ENCODE measurements around the gene NTSR2.
"Not testable (repeated sequence)": the region's sequence is repeated elsewhere in the genome, so short reads cannot be mapped to it uniquely, and the experiment has no call there.

The NTSR2 gene

GRCh38 chr2:11665510-11666362, 4.3 kb downstream of the NTSR2 start:
- Histone ChIP-seq H3K27me3 (ENCODE audit: control insufficient read depth in 1 of 2, insufficient read depth in 2 of 2, low read length in 2 of 2) (peaks cover 10 to 11% of the 10 kb centered on the region in 2 donors), H3K9me3 (ENCODE audit: control insufficient read depth in 2 of 2, low read length in 2 of 2) (peaks cover 0 to 6% of the 10 kb centered on the region in 2 donors), H3K36me3 (ENCODE audit: control insufficient read depth in 2 of 2, insufficient read depth in 2 of 2, low read length in 2 of 2) (no peaks in the 10 kb centered on the region)

GRCh38 chr2:11665028-11665427, 5.0 kb downstream of the NTSR2 start:
- H3K27ac ChIP-seq (ENCODE audit: low read length), result no peak overlapping the region
- no peak overlapping the region for H3K9ac ChIP-seq (ENCODE audit: low read length in 2 of 2)
- peaks cover 7% of the 10 kb centered on the region for H3K4me1 ChIP-seq (ENCODE audit: control insufficient read depth, insufficient read depth, low read length)
- no peak overlapping the region for H3K4me3 ChIP-seq (ENCODE audit: low read length in 2 of 2)
- no peaks in the 10 kb centered on the region for H3K36me3 ChIP-seq (ENCODE audit: control insufficient read depth in 2 of 2, insufficient read depth in 2 of 2, low read length in 2 of 2)
- peaks cover 10 to 13% of the 10 kb centered on the region in 2 donors for H3K27me3 ChIP-seq (ENCODE audit: control insufficient read depth in 1 of 2, insufficient read depth in 2 of 2, low read length in 2 of 2)
- peaks cover 0 to 6% of the 10 kb centered on the region in 2 donors for H3K9me3 ChIP-seq (ENCODE audit: control insufficient read depth in 2 of 2, low read length in 2 of 2)

More at GRCh38 chr2:11665510-11666362, 4.3 kb downstream of the NTSR2 start:
- Histone ChIP-seq H3K27ac (ENCODE audit: low read length) (no peak overlapping the region), H3K9ac (ENCODE audit: low read length in 2 of 2) (no peak overlapping the region), H3K4me1 (ENCODE audit: control insufficient read depth, insufficient read depth, low read length) (peaks cover 10% of the 10 kb centered on the region), H3K4me3 (ENCODE audit: low read length in 2 of 2) (no peak overlapping the region)

- H3K27me3 ChIP-seq (ENCODE audit: control insufficient read depth in 1 of 2, insufficient read depth in 2 of 2, low read length in 2 of 2), result peaks cover under 1 to 17% of the 10 kb centered on the region in 2 donors
These were observed 6.6 kb downstream of the NTSR2 start for GRCh38 chr2:11663427-11663826.

GRCh38 chr2:11662882-11663281, 7.1 kb downstream of the NTSR2 start:
- no peaks in the 10 kb centered on the region for H3K4me1 ChIP-seq (ENCODE audit: control insufficient read depth, insufficient read depth, low read length)
- no peak overlapping the region for H3K4me3 ChIP-seq (ENCODE audit: low read length in 2 of 2)
- H3K36me3 ChIP-seq (ENCODE audit: control insufficient read depth in 2 of 2, insufficient read depth in 2 of 2, low read length in 2 of 2), result no peaks in the 10 kb centered on the region
- H3K27ac ChIP-seq (ENCODE audit: low read length), result no peak overlapping the region
- peaks cover 0 to 17% of the 10 kb centered on the region in 2 donors for H3K27me3 ChIP-seq (ENCODE audit: control insufficient read depth in 1 of 2, insufficient read depth in 2 of 2, low read length in 2 of 2)
- no peak overlapping the region for H3K9ac ChIP-seq (ENCODE audit: low read length in 2 of 2)
- H3K9me3 ChIP-seq (ENCODE audit: control insufficient read depth in 2 of 2, low read length in 2 of 2), result peaks cover 0 to 6% of the 10 kb centered on the region in 2 donors

More at GRCh38 chr2:11663427-11663826, 6.6 kb downstream of the NTSR2 start:
- Histone ChIP-seq H3K4me3 (ENCODE audit: low read length in 2 of 2) (no peak overlapping the region), H3K36me3 (ENCODE audit: control insufficient read depth in 2 of 2, insufficient read depth in 2 of 2, low read length in 2 of 2) (no peaks in the 10 kb centered on the region), H3K9ac (ENCODE audit: low read length in 2 of 2) (no peak overlapping the region), H3K9me3 (ENCODE audit: control insufficient read depth in 2 of 2, low read length in 2 of 2) (peaks cover 0 to 6% of the 10 kb centered on the region in 2 donors), H3K4me1 (ENCODE audit: control insufficient read depth, insufficient read depth, low read length) (no peaks in the 10 kb centered on the region), H3K27ac (ENCODE audit: low read length) (no peak overlapping the region)

GRCh38 chr2:11661891-11662435, 8.0 kb downstream of the NTSR2 start:
- Histone ChIP-seq H3K9me3 (ENCODE audit: control insufficient read depth in 2 of 2, low read length in 2 of 2) (peaks cover 0 to 6% of the 10 kb centered on the region in 2 donors), H3K27me3 (ENCODE audit: control insufficient read depth in 1 of 2, insufficient read depth in 2 of 2, low read length in 2 of 2) (peaks cover 0 to 18% of the 10 kb centered on the region in 2 donors), H3K36me3 (ENCODE audit: control insufficient read depth in 2 of 2, insufficient read depth in 2 of 2, low read length in 2 of 2) (no peaks in the 10 kb centered on the region), H3K4me3 (ENCODE audit: low read length in 2 of 2) (no peak overlapping the region), H3K9ac (ENCODE audit: low read length in 2 of 2) (no peak overlapping the region), H3K4me1 (ENCODE audit: control insufficient read depth, insufficient read depth, low read length) (no peaks in the 10 kb centered on the region), H3K27ac (ENCODE audit: low read length) (no peak overlapping the region)

- not testable (repeated sequence) for H3K4me3 ChIP-seq (ENCODE audit: low read length in 2 of 2); H3K4me1 ChIP-seq (ENCODE audit: control insufficient read depth, insufficient read depth, low read length); H3K27ac ChIP-seq (ENCODE audit: low read length); H3K9me3 ChIP-seq (ENCODE audit: control insufficient read depth in 2 of 2, low read length in 2 of 2); H3K9ac ChIP-seq (ENCODE audit: low read length in 2 of 2); H3K36me3 ChIP-seq (ENCODE audit: control insufficient read depth in 2 of 2, insufficient read depth in 2 of 2, low read length in 2 of 2)
- H3K27me3 ChIP-seq (ENCODE audit: control insufficient read depth in 1 of 2, insufficient read depth in 2 of 2, low read length in 2 of 2), result peaks cover 0 to 17% of the 10 kb centered on the region in 2 donors
These were observed 9.6 kb downstream of the NTSR2 start for GRCh38 chr2:11660396-11660795.

- no peak overlapping the region for H3K9ac ChIP-seq (ENCODE audit: low read length in 2 of 2)
- peaks cover 0 to 6% of the 10 kb centered on the region in 2 donors for H3K9me3 ChIP-seq (ENCODE audit: control insufficient read depth in 2 of 2, low read length in 2 of 2)
- no peak overlapping the region for H3K4me3 ChIP-seq (ENCODE audit: low read length in 2 of 2)
- H3K27me3 ChIP-seq (ENCODE audit: control insufficient read depth in 1 of 2, insufficient read depth in 2 of 2, low read length in 2 of 2), result peaks cover 0 to 13% of the 10 kb centered on the region in 2 donors
- no peak overlapping the region for H3K27ac ChIP-seq (ENCODE audit: low read length)
- H3K36me3 ChIP-seq (ENCODE audit: control insufficient read depth in 2 of 2, insufficient read depth in 2 of 2, low read length in 2 of 2), result no peaks in the 10 kb centered on the region
- no peaks in the 10 kb centered on the region for H3K4me1 ChIP-seq (ENCODE audit: control insufficient read depth, insufficient read depth, low read length)
These were observed 10.1 kb downstream of the NTSR2 start for GRCh38 chr2:11659851-11660250.

- Histone ChIP-seq H3K9ac (ENCODE audit: low read length in 2 of 2) (no peak overlapping the region), H3K4me1 (ENCODE audit: control insufficient read depth, insufficient read depth, low read length) (no peaks in the 10 kb centered on the region), H3K36me3 (ENCODE audit: control insufficient read depth in 2 of 2, insufficient read depth in 2 of 2, low read length in 2 of 2) (no peaks in the 10 kb centered on the region), H3K27me3 (ENCODE audit: control insufficient read depth in 1 of 2, insufficient read depth in 2 of 2, low read length in 2 of 2) (peaks cover 0 to 13% of the 10 kb centered on the region in 2 donors), H3K27ac (ENCODE audit: low read length) (no peak overlapping the region), H3K4me3 (ENCODE audit: low read length in 2 of 2) (no peak overlapping the region), H3K9me3 (ENCODE audit: control insufficient read depth in 2 of 2, low read length in 2 of 2) (peaks cover 0 to 6% of the 10 kb centered on the region in 2 donors)
These were observed 10.9 kb downstream of the NTSR2 start for GRCh38 chr2:11659115-11659475.

GRCh38 chr2:11658208-11659114, 11.5 kb downstream of the NTSR2 start:
- no peak overlapping the region for H3K4me3 ChIP-seq (ENCODE audit: low read length in 2 of 2)
- peaks cover 0 to 13% of the 10 kb centered on the region in 2 donors for H3K27me3 ChIP-seq (ENCODE audit: control insufficient read depth in 1 of 2, insufficient read depth in 2 of 2, low read length in 2 of 2)
- H3K9me3 ChIP-seq (ENCODE audit: control insufficient read depth in 2 of 2, low read length in 2 of 2), result peaks cover 0 to 6% of the 10 kb centered on the region in 2 donors
- no peaks in the 10 kb centered on the region for H3K4me1 ChIP-seq (ENCODE audit: control insufficient read depth, insufficient read depth, low read length)
- H3K27ac ChIP-seq (ENCODE audit: low read length), result no peak overlapping the region
- H3K9ac ChIP-seq (ENCODE audit: low read length in 2 of 2), result no peak overlapping the region
- H3K36me3 ChIP-seq (ENCODE audit: control insufficient read depth in 2 of 2, insufficient read depth in 2 of 2, low read length in 2 of 2), result no peaks in the 10 kb centered on the region

GRCh38 chr2:11657646-11658045, 12.3 kb downstream of the NTSR2 start:
- no peak overlapping the region for H3K9ac ChIP-seq (ENCODE audit: low read length in 2 of 2)
- H3K27me3 ChIP-seq (ENCODE audit: control insufficient read depth in 1 of 2, insufficient read depth in 2 of 2, low read length in 2 of 2), result peaks cover 0 to 13% of the 10 kb centered on the region in 2 donors
- H3K4me1 ChIP-seq (ENCODE audit: control insufficient read depth, insufficient read depth, low read length), result no peaks in the 10 kb centered on the region
- no peak overlapping the region for H3K27ac ChIP-seq (ENCODE audit: low read length)
- H3K4me3 ChIP-seq (ENCODE audit: low read length in 2 of 2), result no peak overlapping the region
- peaks cover 0 to 6% of the 10 kb centered on the region in 2 donors for H3K9me3 ChIP-seq (ENCODE audit: control insufficient read depth in 2 of 2, low read length in 2 of 2)
- H3K36me3 ChIP-seq (ENCODE audit: control insufficient read depth in 2 of 2, insufficient read depth in 2 of 2, low read length in 2 of 2), result no peaks in the 10 kb centered on the region

Measured in stomach smooth muscle (tissue), 2 donors.